Sigmoid colon (tissue), 3 donors: ENCODE measurements around the gene KRT27.

ENCODE experiments used
- CTCF ChIP-seq, 4 experiments: fragments of 450-650 bp in 3 of 4; fragments of 200-600 bp in 1 of 4; IDR thresholded peaks; one replicate each; pipeline ENCODE4 v1.5.1; 2016 to 2019; ENCODE audit warnings: antibody characterized with exemption in 4 of 4, mild to moderate bottlenecking in 3 of 4, moderate library complexity in 2 of 4
- POLR2A ChIP-seq, 2 donors: fragments of 450-650 bp; IDR thresholded peaks; one replicate each; pipeline ENCODE4 v1.6.1; 2016; ENCODE audit warnings: antibody characterized with exemption in 2 of 2, mild to moderate bottlenecking in 2 of 2, moderate library complexity in 2 of 2

- TF ChIP-seq CTCF (IDR thresholded peaks at IDR 0.05): no peak
- TF ChIP-seq POLR2A (IDR thresholded peaks at IDR 0.05): no peak
Observed at GRCh38 chr17:40827746-40828453, 45.5 kb upstream of the KRT27 start.
